ENCODE results near the gene SLC16A1.
"Not testable (repeated sequence)": the region's sequence is repeated elsewhere in the genome, so short reads cannot be mapped to it uniquely, and the experiment has no call there.

SLC16A1 gene

DNA sequence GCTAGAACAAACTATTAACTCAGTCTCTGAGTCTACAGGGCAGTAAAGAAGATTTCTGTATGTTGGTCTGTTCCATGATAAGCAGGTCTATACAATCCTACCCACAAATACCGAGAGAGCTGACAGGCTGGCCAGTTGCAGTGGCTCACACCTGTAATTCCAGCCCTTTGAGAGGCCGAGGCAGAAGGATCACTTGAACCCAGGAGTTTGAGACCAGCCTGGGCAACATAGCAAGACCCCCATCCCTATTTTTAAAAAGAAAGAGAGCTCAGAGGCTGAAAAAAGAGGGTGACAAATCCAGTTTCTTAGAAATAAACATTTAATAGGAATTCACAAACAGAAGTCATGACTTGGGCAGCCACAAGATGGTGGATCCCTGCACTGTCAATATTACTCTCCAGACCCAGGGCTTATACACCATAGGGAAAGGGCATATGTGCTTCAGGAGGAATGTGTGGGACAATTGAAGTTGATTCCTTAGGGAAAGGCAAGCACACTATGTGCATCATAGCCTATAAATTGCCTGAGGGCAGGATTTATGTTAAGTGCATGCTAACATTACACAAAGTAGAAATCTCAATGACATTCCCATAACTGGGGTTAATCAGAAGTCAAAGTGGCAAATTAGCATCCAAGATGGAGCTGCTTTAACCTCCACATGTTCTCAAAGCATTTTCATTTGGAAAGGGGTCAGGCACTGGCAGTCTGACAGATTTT lies 66.8 kb downstream of the SLC16A1 start:
- H3K4me3 ChIP-seq (ENCODE audit: low read depth, low read length) = no peak overlapping the region
- TF ChIP-seq, protein P1, sequence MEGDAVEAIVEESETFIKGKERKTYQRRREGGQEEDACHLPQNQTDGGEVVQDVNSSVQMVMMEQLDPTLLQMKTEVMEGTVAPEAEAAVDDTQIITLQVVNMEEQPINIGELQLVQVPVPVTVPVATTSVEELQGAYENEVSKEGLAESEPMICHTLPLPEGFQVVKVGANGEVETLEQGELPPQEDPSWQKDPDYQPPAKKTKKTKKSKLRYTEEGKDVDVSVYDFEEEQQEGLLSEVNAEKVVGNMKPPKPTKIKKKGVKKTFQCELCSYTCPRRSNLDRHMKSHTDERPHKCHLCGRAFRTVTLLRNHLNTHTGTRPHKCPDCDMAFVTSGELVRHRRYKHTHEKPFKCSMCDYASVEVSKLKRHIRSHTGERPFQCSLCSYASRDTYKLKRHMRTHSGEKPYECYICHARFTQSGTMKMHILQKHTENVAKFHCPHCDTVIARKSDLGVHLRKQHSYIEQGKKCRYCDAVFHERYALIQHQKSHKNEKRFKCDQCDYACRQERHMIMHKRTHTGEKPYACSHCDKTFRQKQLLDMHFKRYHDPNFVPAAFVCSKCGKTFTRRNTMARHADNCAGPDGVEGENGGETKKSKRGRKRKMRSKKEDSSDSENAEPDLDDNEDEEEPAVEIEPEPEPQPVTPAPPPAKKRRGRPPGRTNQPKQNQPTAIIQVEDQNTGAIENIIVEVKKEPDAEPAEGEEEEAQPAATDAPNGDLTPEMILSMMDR (IDR thresholded peaks at IDR 0.05; ENCODE audit: low read depth, low read length) = no peak

DNA sequence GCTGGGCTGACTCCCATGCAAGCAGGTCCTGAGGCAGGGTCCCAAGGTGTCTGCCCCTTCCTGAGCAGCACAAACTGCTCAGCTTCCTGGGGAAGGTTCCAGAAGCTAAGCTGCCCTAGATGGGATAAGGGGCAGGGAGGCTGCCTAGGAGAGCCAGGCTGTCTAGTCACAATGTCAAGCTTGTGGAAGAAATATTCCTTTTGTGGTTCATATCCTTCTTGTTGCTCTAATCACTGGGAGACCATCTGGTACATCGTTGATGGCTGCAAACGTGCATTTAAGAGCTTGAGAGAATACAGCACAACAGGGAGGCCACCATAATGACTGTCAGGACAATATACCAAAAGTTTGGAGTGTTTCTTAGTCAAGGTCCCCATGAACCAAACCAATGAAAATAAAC lies 67.4 kb downstream of the SLC16A1 start:
- TF ChIP-seq, protein P1 (IDR thresholded peaks at IDR 0.05; ENCODE audit: low read depth, low read length) = no peak
- H3K4me3 ChIP-seq (ENCODE audit: low read depth, low read length) = no peak overlapping the region

DNA sequence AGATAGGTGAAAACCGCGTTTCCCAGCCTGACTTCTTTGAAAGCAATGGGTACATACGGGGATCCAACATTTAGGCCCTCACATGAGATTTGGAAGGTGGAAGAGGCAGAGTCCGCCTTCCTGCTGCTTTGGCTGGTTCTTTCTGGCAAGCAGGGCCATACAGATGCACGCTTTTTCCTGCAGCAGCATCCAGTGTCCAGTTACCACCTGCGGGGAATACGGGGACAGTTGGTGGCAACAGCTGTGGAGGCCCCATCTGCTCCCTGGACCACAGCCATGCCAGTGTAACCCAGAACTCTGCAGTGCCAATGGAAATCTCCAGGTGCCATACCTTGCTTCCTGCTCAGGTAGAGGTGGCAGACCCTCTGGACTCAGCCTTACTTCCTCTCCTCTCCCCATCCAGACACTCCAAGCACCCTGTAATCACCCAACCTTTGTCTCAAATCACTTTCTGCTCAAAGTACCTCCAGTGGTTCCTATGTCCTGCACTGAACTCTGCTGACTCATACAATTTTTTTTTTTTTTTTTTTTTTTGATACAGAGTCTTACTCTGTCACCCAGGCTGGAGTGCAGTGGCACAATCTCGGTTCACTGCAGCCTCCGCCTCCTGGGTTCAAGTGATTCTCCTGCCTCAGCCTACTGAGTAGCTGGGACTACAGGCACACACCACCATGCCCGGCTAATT lies 68.3 kb downstream of the SLC16A1 start:
- TF ChIP-seq, protein P1 (IDR thresholded peaks at IDR 0.05; ENCODE audit: low read depth, low read length) = no peak
- H3K4me3 ChIP-seq (ENCODE audit: low read depth, low read length) = no peak overlapping the region

DNA sequence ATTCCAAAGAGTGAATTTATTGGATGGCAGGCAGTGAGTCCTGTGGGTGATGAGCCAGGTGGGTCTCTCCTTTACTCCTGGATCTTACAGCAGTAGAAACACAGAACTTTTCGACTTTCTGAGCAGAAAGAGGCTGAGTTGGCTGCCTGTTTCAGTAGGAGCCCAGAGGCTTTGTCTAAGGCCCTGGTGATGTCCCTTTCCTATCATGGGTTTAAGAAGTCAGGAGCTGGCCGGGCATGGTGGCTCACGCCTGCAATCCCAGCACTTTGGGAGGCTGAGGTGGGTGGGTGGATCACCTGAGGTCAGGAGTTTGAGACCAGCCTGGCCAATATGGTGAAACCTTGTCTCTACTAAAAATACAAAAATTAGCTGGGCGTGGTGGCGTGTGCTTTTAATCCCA lies 71.0 kb downstream of the SLC16A1 start:
- not testable (repeated sequence) for H3K4me3 ChIP-seq (ENCODE audit: low read depth, low read length)

DNA sequence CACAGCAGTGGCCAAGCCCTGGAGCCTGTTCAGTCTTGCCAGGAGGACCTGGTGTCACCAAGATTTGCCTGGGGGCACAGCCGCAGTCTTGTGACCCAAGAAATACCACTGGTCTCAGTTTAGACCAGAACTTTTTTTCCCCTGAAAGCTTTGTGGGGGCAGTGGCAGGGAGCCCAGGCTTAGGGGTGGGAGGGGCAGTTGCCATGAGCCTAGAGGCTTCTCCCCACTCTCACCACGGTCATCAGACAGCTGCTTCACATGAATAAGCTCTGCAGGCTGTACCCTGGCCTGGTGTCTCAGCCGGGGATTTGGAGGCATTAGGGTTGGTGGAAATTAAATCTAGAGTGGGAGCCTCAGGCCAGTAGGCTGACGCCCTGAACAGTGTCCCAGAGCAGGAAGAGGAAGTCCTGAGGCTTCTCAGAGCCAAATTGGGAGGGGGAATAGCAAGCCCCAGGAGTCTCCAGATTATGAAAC lies 73.7 kb downstream of the SLC16A1 start:
- TF ChIP-seq, protein P1 (IDR thresholded peaks at IDR 0.05; ENCODE audit: low read depth, low read length) = no peak

DNA sequence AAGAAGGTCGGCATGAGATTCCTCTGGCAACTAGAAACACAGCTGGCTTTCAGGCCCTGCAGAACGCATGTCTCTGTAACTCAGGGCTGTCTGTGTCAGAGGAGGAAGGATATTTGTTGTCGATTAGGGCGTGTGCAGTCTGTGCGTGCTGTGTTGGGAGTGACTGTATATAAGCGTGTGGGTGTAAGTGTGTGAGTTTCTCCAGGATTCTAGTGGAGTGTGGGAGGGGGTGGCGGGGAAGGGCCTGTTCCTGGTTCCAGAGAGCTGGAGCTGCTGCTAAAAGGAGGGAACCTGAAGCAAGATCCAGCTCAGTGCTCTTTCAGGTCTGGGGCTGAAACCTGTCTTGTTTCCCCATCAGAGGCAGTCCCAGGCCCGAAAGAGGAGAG lies 74.3 kb downstream of the SLC16A1 start:
- H3K4me3 ChIP-seq (ENCODE audit: low read depth, low read length) = no peak overlapping the region
- TF ChIP-seq, protein P1 (IDR thresholded peaks at IDR 0.05; ENCODE audit: low read depth, low read length) = no peak

More for the DNA sequence above, 73.7 kb downstream of the SLC16A1 start:
- no peak overlapping the region for H3K4me3 ChIP-seq (ENCODE audit: low read depth, low read length)

DNA sequence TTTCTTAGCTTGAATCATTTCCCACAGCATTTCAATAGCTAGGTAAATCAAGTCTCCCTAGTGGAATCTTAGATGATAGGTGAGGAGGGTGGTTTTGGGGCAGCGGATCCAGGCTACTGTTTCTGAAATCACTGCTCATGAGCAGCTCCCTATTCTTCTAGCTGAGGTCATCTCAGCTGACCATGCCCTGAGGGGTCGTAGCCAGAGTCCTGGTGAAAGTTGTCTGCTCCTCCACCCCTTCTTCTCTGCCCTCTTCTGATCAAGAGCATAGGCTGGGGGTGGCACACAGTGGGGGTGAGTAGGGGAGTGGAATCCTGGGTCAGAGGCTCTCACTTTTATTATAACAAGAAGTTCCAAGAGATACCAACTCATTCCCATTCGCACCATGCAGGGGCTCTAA lies 76.2 kb downstream of the SLC16A1 start:
- TF ChIP-seq, protein P1 (IDR thresholded peaks at IDR 0.05; ENCODE audit: low read depth, low read length) = no peak
- H3K4me3 ChIP-seq (ENCODE audit: low read depth, low read length) = no peak overlapping the region

Data from WI38 (cell line).